ENCODE results near the gene TSC22D4.

GRCh38 chr7:100431286-100431735 lies 47.7 kb downstream of the TSC22D4 start:
- TF ChIP-seq ELF1 (IDR thresholded peaks at IDR 0.05): no peak
- TF ChIP-seq REST (IDR thresholded peaks at IDR 0.05; ENCODE audit: low read depth, low read length): no peak
- TF ChIP-seq SIN3A (IDR thresholded peaks at IDR 0.05; ENCODE audit: borderline replicate concordance, low read depth, low read length): no peak
- TF ChIP-seq CTCF (IDR thresholded peaks at IDR 0.05): no peak
